ENCODE measurements around the gene HIKESHI.
"Not testable (repeated sequence)": the region's sequence is repeated elsewhere in the genome, so short reads cannot be mapped to it uniquely, and the experiment has no call there.

The HIKESHI gene

DNA sequence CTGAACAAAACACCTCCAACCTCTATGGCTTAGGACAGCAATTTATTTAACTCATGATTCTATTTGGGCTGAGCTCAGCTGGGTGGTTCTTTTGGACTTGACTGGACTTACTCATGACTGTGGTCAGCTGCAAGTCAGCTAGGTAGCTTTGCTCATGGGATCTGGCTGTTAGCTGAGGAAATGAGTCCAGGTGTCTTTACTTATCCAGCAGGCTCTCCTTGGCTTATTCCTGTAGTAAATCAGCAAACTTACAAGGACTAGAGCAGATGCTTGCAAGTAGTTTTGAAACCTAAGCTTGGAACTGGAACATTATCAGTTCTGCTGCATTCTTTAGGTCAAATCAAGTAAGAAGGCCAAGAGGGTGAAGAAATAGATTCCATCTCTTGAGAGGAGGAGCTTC lies 8.0 kb upstream of the HIKESHI start:
- no peak for DNase-seq

DNA sequence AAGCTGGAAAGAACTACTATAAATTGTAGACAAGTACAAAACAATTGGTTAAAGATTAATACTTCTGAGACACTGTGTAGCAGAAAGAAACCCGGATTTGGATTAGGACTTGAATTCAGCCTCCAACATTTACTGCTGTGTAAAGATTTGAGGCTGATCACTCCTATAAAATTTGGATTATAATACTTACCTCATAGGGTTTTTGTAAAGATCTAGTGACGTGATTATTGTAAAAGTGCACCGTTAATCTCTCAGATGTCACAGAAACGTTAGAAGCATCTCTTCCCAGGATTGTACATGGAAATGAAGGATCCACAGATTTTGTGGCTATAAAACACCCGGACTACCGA lies 323 bp upstream of the HIKESHI start:
- DNase-seq, result no peak

DNA sequence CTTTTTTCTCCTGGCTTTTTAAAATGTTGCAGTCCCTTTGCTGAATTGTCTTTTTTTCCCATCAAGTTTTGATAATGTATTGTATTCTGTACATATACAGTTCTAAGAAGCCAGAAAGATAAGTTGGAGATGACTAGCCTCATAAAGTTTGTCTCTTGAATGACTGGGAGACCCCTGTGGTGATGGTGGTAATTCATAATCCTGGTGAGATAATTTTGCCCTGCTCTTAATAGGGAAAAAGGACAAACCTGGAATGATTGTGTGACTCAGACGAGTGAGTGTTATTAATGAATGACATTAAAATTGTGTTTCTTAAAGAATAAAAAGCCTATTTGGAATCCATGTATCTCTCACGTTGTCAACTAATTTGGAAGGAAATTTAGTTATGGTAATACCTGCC lies 1.2 kb downstream of the HIKESHI start:
- DNase-seq, result no peak

DNA sequence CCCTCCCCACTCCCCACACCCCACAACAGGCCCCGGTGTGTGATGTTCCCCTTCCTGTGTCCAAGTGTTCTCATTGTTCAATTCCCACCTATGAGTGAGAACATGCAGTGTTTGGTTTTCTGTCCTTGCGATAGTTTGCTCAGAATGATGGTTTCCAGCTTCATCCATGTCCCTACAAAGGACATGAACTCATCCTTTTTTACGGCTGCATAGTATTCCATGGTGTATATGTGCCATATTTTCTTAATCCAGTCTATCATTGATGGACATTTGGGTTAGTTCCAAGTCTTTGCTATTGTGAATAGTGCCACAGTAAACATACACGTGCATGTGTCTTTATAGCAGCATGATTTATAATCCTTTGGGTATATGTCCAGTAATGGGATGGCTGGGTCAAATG lies 6.7 kb downstream of the HIKESHI start:
- not testable (repeated sequence) for DNase-seq

DNA sequence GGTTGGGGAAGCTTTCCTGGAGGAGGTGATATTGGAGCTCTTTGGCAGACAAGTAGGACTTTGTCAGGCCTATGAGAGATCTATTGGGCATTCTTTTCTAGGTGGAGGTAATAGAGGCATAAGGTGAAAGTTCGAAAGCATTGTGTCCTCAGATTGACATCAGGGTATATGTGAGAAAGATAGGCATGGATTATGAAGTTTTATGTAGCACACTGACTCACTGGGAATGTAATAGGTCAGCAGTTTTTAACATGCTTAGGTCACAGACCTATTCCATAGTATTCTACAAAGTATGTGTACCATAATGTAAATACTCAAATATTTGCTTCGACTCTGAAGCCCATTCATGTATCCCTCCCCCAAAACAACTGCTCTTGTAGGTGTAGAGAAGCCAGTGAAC lies 11.8 kb downstream of the HIKESHI start:
- no peak for DNase-seq

DNA sequence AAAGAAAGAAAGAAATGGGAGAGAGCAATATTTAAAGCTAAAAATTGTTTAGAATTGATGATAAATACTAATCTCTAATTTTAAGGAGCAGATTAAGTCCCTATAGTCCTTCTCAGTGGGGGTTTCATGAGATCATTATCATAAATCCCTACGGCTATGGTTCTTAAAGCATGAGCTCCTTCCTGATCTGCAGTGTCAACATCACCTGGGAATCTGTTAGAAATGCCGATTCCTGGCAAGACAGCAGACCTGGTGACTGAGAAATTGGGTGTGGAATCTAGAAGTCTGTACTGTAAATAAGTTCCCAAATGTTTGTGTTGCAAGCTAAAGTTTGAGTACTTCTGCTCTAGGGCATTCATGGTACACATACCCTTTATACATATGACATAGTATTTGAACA lies 12.6 kb downstream of the HIKESHI start:
- DNase-seq, result no peak

DNA sequence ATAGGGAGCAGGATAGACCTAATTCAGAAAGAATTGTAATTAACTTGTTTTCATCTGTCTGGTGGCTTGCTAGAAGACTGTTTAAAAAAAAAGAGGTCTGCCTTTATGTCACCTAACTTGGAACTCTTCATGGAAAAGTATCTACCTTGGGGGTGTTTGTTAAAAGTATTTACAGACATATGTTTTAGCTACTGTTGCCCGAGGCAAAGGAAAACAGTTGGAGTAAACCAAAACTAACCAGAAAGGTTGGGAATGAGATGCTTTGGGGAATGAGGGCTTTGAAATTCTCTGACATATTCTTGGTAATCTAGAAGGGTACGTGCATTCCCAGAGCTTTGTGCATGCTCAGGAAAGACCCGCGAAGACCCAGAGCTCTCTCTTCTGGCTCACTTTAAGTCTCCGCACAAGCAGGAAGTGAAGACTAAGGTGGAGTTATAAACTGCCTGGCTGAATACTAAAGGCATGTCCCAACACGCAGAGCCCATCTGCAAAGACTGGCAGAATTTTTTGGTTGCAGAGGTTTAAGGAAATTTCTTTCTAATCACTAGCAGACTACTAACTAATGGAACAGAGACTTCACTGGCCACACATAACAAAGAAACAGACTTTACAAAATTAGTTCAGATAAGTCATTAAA lies 33.2 kb downstream of the HIKESHI start:
- DNase-seq, result no peak

DNA sequence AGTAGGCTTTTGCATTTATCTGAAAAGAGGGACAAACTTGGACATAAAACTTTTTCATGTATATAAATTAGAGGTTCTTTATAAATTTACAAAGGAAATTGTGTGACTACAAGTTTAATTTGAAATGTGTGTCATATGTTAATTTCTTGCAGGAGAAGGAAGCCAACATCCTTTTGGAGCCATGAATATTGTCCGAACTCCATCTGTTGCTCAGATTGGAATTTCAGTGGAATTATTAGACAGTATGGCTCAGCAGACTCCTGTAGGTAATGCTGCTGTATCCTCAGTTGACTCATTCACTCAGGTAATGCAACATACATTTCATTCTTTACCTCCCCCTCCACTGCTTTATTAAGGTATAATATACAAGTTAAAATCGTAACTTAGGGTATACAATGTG lies 35.2 kb downstream of the HIKESHI start:
- DNase-seq, result no peak

DNA sequence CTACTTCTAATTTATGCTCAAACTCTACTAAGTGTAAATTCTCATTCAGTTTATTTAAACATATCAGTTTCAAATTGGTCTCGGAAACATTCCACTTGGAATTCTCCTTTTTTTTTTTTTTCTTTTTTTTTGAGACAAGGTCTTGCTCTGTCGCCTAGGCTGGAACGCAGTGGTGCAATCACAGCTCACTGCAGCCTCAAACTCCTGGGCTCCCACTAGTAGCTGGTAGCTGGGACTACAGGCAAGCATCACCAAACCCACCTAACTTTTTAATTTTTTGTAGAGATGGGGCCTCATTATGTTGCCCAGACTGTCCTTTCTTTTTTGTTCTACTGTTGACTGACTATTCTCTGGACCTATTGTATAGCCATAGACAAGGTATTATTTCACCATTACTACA lies 39.3 kb downstream of the HIKESHI start:
- DNase-seq, result no peak

DNA sequence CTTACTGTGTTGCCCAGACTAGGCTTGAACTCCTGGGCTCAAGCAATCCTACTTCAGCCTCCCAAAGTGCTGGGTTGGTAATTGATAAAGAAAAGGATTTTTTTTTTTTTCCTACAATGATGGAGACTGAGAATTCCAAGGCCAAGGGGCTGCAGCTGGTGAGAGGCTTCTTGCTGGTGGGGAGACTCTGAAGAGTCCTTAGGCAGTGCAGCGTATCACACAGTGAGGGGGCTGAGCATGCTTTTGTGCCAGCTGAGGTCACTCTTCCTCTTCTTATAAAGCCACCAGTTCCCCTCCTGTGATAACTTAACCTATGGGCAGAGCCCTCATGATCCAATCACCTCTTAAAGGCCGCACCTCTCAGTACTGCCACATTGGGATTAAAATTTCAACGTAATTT lies 44.5 kb downstream of the HIKESHI start:
- no peak for DNase-seq

DNA sequence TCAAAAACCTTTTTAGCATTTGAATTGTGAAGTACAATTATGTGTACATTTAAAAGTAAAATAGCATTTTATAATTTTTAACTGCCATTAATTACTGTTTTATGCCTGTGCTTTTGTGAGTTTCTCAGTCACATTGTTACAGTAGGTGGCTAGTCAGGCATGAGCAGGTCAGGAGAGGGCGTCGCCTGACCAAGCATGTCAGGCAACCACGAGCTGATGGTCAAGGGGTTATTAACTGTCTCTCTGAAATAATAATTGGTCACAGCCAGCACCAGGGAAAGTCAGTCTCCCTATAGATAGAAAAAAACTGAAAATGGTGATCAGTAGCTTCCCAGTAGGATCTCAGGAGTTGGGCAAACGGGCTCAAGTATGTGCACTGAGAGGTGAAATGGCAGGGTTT lies 53.2 kb downstream of the HIKESHI start:
- DNase-seq, result no peak

DNA sequence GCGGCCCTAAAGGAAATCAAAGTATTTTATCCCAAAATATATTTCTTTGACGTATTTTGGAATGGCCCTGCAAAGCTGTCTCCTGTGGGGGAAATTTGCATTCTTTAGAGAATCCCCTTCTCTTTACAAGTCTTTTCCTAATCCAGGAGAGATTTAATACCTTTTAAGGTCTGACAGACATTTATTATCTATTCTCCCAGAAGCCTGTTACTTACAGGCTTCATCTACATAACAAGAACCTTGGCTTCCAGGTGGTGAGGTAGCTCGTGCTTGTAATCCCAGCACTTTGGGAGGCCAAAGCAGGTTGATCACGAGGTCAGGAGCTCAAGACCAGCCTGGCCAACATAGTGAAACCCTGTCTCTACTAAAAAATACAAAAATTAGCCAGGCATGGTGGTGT lies 55.4 kb downstream of the HIKESHI start:
- DNase-seq, result not testable (repeated sequence)

DNA sequence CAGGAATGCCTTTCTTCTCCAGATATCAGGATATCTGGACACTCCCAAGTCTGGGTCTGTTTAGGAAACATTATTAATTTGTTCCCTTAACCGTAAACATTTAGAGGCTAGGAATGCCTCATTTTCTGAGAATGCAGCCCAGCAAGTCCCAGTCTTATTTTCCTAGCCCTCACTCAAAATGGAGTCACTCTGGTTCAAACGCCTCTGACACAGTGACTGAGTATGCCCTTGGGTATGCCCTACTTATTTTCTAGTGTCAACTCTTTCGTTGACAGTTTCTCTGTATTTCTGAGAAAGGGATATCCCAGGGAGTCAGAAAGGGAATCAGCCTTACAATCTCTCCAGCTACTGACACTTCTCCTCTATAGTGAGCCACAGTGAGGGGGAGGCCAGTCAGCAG lies 56.7 kb downstream of the HIKESHI start:
- DNase-seq, result no peak

DNA sequence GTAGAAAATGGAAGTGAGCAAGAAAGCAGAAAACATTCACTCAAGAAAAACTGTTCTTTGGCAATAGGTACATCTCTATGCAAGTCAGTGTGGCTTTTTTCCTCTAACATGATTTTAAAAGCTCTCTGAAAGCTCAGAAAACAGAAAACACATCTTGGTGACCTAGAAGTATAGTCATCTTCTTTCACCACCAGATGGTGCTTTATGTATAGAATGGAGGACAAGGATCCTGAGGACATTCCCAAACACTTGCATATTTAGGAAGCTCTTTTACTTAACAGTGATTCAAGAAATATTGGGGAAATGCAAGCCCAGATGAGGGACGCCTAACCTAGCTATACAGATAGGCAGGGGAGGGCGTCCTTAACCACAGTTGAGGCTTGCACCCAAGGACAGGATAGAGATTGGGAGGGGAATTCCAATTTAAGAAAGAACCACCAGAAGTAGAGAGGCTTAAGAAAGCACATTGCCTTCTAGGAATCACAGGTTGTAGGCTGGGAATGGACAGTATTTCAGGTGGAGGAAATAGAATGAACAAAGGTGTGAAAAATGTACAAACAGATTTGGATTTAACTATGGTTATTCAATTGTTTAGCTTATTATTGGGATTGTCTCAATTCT lies 58.8 kb downstream of the HIKESHI start:
- DNase-seq, result peak in 1 of 2 experiments; percentile 39

DNA sequence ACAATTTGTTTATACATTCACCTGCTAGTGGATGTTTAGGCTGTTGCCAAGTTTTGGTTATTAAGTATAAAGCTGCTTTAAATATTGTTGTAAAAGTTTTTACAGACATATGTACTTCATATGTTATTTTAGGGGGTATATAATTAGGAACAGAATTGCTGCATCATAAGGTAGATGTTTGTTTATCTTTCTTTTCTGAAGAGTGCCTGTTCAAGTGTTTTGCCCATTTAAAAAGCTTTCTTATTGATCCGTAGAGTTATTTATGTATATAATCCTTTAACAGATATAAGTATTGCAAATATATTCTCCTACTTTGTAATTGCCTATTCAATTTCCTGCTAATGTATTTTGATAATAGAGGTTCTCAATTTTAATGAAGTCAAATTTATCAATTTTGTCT lies 61.4 kb downstream of the HIKESHI start:
- DNase-seq, result no peak

DNA sequence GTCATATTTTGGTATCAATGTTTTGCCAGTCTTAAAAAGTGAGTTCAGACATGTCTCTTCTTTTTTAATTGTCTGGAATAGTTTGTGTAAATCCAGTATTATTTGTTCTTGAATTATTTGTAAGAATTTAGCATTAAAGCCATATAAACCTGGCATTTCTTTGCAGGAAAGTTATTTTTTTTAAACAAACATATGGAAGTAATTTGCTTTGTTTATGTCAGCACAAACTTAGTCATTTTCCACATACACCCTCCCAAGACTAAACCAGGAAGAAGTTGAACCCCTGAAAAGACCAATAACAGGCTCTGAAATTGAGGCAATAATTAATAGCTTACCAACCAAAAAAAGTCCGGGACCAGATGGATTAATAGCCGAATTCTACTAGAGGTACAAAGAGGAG lies 63.5 kb downstream of the HIKESHI start:
- no peak for DNase-seq

DNA sequence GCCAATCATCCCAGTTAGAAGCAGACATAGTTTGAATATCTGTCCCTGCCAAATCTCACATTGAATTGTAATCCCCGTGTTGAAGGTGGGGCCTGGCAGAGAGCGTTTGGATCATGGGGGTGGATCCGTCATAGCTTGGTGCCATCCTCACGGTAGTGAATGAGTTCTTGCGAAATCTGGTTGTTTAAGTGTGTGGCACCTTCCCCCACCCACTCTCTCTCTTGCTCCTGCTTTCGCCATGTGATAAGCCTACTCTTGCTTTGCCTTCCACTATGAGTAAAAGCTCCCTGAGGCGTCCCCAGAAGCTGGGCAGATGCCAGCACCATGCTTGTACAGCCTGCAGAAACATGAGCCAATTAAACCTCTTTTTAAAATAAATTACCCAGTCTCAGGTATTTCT lies 67.6 kb downstream of the HIKESHI start:
- DNase-seq, result no peak

DNA sequence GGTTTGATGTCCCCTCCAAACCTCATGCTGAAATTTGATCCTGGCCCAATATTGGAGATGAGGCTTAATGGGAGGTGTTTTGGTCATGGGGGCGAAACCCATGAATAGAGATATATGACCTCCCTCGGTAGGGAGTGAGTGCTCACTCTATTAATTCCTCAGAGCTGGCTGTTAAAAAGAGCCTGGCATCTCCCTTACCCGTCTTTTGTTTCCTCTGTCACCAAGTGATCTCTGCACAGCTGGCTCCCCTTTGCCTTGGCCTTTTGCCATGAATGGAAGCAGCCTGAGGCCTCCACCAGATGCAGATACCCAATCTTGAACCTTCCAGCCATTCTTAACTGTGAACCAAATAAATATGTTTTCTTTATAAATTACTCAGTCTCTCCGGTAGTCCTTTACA lies 68.1 kb downstream of the HIKESHI start:
- DNase-seq, result peak in 1 of 2 experiments; percentile 6

DNA sequence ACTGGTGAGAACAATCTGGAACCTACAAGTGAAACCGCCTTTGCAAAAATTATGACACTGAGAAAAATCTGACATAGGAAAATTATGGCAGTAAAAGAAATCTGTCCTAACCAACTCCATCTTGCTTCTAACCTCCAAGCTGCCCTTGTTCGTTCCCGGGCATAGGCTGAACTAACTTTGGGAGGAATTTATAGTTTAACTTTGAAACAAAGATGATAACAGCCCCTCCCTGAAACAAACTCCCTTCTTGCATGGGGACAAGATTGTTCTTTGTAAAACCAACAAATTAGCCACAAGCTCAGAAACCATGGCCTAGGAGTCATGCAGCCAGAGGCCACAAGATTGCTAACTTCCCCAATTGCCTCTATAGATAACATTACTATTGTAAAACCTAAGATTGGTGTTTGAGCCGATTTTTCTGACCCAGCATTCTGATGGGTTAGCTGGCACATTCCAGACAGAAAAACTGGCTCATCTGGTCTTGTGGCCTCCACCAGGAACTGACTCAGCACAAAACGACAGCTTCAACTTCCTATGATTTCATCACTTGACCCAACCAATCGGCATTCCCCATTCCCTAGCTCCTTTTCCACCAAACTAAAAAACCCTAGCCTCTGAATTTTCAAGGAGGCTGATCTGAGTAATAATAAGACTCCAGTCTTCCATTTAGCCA lies 69.0 kb downstream of the HIKESHI start:
- DNase-seq, result no peak

DNA sequence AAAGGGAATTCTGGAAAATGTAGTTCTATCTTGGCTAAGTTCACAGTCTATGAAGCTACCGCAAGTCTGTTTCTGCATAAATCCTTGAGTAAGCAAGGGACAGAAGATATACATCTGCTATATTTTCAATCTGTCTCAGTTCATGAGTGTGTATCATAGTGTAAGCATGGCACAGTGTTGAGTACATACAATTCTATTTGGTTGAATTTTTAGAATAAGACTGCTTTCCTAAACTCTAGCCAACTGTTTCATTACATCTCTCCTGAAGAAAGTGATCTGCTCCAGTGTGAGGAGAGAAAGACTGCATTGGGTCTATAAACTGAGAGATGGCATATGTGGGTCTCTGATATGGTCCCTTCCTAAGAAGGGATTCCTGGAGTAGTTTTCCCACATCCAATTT lies 70.0 kb downstream of the HIKESHI start:
- no peak for DNase-seq

DNA sequence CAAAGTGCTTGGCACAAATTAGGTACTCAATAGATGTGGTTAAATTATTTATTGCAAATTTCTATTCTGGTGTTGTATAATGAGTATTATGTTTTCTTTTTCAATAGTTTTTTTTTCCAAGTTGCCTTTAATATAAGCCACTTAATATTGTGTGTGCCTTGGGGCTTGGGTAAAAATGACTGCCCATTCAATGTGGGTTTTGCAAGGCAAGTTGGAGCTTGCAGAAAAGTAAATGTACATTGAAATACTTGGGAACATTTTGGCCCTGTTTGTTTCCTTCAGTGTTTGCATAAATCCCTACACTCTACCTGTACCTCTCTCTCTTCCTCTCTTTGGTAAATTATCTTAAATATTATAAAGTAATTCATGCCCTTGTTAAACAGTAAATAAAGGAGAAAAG lies 70.5 kb downstream of the HIKESHI start:
- no peak for DNase-seq

DNA sequence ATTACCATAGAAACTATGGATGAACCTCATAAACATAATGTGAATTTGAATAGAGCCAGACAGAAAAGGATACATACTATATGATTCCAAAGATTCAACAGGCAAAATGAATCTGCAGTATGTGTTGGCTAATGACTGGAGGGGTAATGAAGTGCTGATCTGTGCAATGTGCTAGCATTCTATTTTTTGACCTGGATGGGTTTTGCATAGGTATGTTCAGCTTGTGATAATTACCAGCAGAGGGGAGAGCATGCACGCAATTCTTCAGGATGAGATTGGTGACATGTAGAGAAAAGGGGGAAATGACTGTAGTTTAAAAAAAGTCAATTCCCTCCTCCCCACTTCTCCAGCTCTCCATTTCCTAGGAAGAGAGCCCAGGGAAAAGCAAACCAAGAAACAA lies 72.0 kb downstream of the HIKESHI start:
- no peak for DNase-seq

DNA sequence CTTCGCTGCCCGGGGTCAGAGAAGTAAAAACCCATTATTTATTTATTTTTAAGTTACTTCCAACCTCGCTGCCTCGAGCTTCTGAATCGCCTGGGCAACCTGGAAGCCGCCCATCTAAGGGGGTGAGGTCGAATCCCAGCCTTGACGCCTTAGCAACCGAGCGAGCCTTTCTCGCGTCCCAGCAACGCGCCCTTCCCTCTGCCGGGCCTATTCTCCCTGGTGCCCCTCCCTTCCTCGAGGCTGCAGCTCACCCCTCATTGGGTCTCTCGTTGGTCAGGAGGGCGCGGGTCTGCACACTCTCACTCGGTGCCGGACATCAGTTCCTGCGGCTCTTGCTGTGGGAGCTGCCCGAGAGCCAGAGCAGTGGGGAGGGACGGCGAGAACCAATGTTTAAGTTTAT lies 72.5 kb downstream of the HIKESHI start, which contains the start of gene CCDC81:
TSS of gene CCDC81 (plus strand) at position 302 of the 400 bp plus-strand sequence. CDS start 277 bp downstream, outside the sequence.
- DNase-seq, result no peak

DNA sequence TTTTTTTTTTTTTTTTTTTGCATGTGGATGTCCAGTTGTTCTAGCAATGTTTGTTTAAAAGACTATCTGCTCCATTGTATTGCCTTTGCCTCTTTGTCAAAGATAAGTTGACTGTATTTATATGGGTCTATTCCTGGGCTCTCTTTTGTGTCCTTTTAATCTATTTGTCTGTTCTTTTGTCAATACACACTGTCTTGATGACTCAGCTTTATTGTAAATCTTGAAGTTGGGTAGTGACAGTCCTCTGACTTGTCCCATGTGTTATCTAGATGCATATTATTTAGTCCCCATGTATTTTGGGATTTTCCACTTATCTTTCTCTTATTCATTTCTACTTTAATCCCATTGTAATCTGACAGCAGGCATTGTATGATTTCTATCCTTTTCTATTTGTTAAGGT lies 75.9 kb downstream of the HIKESHI start:
- no peak for DNase-seq
